ENCODE results near the gene GSDMA. TPM values are rescaled to one million over a fixed set of nuclear protein-coding genes. Genes with fewer than 3 reads are reported as not detected.
A peak's percentile ranks its signal among the peaks of the same experiment; 100 is the strongest.

The GSDMA gene
- polyA plus RNA-seq, 4 donors = 0.04 to 0.63 (median 0.54) TPM; not detected in 1

DNA sequence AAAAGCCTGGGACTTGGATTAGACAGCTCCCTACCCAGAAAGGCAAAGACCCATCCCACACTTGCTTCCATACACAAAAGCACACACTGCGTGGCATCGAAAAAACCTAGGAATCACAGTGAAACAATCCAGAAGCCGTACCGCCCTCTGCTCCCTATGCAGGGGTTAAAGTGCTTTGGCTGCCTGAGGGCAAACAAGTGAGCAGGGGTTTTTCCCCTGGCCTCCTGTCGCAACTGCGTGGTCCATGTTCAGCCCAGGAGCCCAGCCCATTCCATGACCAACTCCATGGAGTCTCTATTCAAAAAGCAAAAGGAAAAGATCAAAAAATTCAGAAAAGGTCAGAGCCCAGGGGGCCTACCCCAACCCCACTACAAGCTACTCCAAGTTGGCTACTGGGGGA is 40.8 kb upstream of the GSDMA start:
- FAIRE-seq (no peak), DNase-seq (no peak)
- Histone ChIP-seq H3K36me3 (ENCODE audit: control insufficient read depth in 3 of 3, insufficient read depth in 2 of 3, low read depth in 1 of 3, low read length in 3 of 3) (peaks cover 7 to 70% (median 18%) of the 10 kb centered on the region in 3 donors), H3K4me3 (ENCODE audit: low read depth in 1 of 3, low read length in 3 of 3) (no peak overlapping the region), H3K27ac (ENCODE audit: low read depth in 1 of 3, low read length in 2 of 3) (peak overlapping the region in 1 of 3 donors; percentile 92), H3K4me1 (ENCODE audit: control insufficient read depth in 3 of 3, insufficient read depth in 2 of 3, low read depth in 1 of 3, low read length in 2 of 3) (peaks cover 3 to 77% (median 14%) of the 10 kb centered on the region in 3 donors), H3K9me3 (ENCODE audit: control insufficient read depth in 2 of 2, insufficient read depth in 1 of 2, low read depth in 1 of 2, low read length in 1 of 2) (peaks cover 0 to 16% of the 10 kb centered on the region in 2 donors), H3K27me3 (ENCODE audit: control insufficient read depth in 3 of 3, insufficient read depth in 3 of 3, low read length in 3 of 3) (no peaks in the 10 kb centered on the region)
- WGBS, 3 donors = 90 to 91% (median 91%) methylated on average over 6 of the region's 6 CpGs

DNA sequence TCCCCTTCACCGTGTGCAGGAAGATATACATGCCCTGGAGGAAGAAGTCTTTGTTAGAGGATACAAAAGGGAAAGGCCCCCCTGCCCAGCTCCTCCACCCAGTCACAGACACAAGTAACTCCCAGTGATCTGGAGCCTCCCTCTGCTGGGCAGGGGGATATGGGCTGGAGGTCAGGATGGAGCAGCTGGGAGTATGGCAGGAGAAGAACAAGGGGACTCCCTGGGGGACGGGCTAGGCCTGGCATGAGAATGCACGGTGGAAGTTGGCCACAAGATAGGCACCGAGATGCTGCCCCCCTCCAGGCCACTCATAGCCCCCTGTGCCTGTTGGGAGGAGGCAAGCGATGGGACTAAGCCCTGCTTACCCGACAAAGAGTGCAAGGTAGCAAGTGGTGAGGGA is 39.6 kb upstream of the GSDMA start:
- Histone ChIP-seq H3K27ac (ENCODE audit: low read depth in 1 of 3, low read length in 2 of 3) (no peak overlapping the region), H3K4me3 (ENCODE audit: low read depth in 1 of 3, low read length in 3 of 3) (no peak overlapping the region), H3K27me3 (ENCODE audit: control insufficient read depth in 3 of 3, insufficient read depth in 3 of 3, low read length in 3 of 3) (no peaks in the 10 kb centered on the region), H3K36me3 (ENCODE audit: control insufficient read depth in 3 of 3, insufficient read depth in 2 of 3, low read depth in 1 of 3, low read length in 3 of 3) (peaks cover 7 to 64% (median 18%) of the 10 kb centered on the region in 3 donors), H3K9me3 (ENCODE audit: control insufficient read depth in 2 of 2, insufficient read depth in 1 of 2, low read depth in 1 of 2, low read length in 1 of 2) (peaks cover 0 to 5% of the 10 kb centered on the region in 2 donors), H3K4me1 (ENCODE audit: control insufficient read depth in 3 of 3, insufficient read depth in 2 of 3, low read depth in 1 of 3, low read length in 2 of 3) (peaks cover 3 to 72% (median 14%) of the 10 kb centered on the region in 3 donors)
- FAIRE-seq = no peak
- no peak for DNase-seq
- whole genome bisulfite sequencing, 3 donors = 92 to 95% (median 94%) methylated on average over 6 of the region's 6 CpGs

DNA sequence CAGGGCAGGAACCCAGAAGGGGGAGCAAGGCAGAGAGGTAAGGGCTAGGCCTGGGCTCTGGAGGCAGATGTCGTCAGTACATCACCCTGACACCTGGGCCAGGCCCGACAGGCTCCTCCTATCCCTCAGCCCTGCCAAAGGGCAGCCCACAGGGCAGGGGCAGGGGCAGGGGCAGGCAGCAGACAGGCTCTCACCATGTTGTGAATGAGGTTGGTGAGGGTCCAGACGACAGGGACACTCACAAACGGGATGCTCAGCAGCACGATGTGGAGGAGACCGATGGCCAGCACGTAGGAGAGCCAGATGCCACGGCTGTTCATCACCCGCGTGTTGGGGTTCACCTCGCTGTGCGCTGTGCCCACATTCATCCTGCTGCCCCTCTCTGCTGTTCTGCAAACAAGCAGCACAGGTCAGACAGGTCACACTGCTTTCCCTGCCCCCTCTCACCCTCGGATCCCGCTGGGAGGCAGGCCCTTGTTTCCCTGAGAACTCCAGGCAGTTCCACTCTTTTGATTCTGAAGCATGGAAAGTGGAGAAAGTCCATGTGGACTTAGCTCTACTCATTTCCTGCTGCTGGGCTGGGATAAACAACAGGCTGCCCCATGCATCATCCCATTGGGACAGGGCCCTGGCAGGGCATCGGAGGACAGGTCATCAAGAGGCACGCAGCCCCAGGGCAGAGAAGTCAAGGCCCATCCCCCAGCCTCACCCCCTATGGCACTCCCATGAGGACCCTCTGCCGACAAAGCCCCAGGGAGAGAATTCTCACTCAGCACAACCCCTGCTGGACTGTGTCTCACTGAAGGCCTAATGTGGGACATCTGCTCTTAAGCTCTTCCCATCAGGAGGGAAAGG is 38.7 kb upstream of the GSDMA start:
- peak in 1 of 2 donors; percentile 41 for DNase-seq
- no peak for FAIRE-seq
- H3K4me1 ChIP-seq (ENCODE audit: control insufficient read depth in 3 of 3, insufficient read depth in 2 of 3, low read depth in 1 of 3, low read length in 2 of 3) = peaks cover 3 to 77% (median 14%) of the 10 kb centered on the region in 3 donors
- H3K27me3 ChIP-seq (ENCODE audit: control insufficient read depth in 3 of 3, insufficient read depth in 3 of 3, low read length in 3 of 3) = no peaks in the 10 kb centered on the region
- peak overlapping the region in 2 of 3 donors; percentile 17 to 18 for H3K27ac ChIP-seq (ENCODE audit: low read depth in 1 of 3, low read length in 2 of 3)
- H3K9me3 ChIP-seq (ENCODE audit: control insufficient read depth in 2 of 2, insufficient read depth in 1 of 2, low read depth in 1 of 2, low read length in 1 of 2) = peaks cover 0 to 2% of the 10 kb centered on the region in 2 donors
- H3K36me3 ChIP-seq (ENCODE audit: control insufficient read depth in 3 of 3, insufficient read depth in 2 of 3, low read depth in 1 of 3, low read length in 3 of 3) = peaks cover 7 to 61% (median 18%) of the 10 kb centered on the region in 3 donors
- H3K4me3 ChIP-seq (ENCODE audit: low read depth in 1 of 3, low read length in 3 of 3) = no peak overlapping the region
- WGBS, 3 donors = 61 to 67% (median 63%) methylated on average over 17 of the region's 17 CpGs

DNA sequence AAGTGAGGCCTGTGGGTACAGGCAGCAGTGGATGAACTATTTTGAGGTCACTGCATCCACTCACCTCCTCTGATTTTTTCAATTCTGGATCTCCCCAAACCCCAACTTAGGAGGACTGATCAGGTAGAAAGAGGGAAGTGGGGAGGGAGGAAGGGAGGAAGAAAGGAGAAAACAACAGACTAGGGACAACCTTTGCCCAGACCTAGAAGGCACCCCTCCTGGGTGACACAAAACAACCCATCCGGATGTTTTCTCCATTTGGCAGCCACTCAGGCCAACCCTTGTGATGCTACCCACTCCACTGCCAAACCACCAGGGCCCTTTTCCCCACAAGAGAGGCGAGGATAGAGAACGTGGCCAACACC is 38.1 kb upstream of the GSDMA start:
- H3K27ac ChIP-seq (ENCODE audit: low read depth in 1 of 3, low read length in 2 of 3) = peak overlapping the region in 2 of 3 donors; percentile 17 to 18
- peaks cover 3 to 74% (median 14%) of the 10 kb centered on the region in 3 donors for H3K4me1 ChIP-seq (ENCODE audit: control insufficient read depth in 3 of 3, insufficient read depth in 2 of 3, low read depth in 1 of 3, low read length in 2 of 3)
- WGBS, 3 donors = 54 to 59% (median 57%) methylated on average over 3 of the region's 3 CpGs
- no peaks in the 10 kb centered on the region for H3K9me3 ChIP-seq (ENCODE audit: control insufficient read depth in 2 of 2, insufficient read depth in 1 of 2, low read depth in 1 of 2, low read length in 1 of 2)
- FAIRE-seq = no peak
- H3K36me3 ChIP-seq (ENCODE audit: control insufficient read depth in 3 of 3, insufficient read depth in 2 of 3, low read depth in 1 of 3, low read length in 3 of 3) = peaks cover 7 to 57% (median 18%) of the 10 kb centered on the region in 3 donors
- no peak for DNase-seq
- H3K27me3 ChIP-seq (ENCODE audit: control insufficient read depth in 3 of 3, insufficient read depth in 3 of 3, low read length in 3 of 3) = no peaks in the 10 kb centered on the region
- H3K4me3 ChIP-seq (ENCODE audit: low read depth in 1 of 3, low read length in 3 of 3) = no peak overlapping the region

DNA sequence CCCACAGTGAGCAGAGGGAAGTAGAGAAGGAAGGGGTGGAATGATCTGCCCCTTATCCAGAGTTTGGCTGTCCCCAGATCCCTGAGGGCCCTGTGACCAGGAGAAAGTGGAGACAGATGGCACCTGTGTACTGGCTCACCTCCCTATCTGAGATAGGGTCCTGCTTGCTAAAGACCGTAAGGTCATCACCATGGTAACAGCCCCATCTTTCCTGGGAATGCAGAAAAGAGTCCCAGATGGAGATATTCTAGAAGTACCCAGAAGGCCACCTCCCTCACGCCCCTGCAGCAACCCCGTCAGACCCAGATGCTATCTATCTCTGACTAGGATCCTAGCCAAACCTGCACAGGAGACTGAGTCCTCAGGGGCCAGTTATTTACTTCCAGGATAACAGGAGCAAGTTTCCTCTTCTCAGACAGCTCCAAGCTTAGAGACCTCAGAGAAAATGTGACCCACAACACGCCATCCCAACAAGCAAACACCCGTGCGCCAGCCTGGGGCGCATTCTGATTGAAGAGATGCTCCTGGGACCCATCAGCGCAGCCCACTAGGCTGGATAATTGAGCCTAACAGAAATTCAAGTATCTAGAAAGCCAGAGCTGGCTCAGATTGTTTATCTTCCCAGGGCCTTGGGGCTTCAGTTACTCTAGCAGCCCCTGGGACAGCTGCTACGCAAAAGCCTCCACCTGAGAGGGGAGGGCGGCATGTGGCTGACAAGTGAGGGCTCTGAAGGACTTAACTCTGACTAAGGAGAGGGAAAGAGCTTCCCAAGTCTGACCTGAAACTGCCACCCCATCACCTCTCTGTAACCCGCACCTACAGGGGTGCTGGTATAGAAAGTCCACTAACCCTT is 37.3 kb upstream of the GSDMA start:
- peaks cover 3 to 66% (median 12%) of the 10 kb centered on the region in 3 donors for H3K4me1 ChIP-seq (ENCODE audit: control insufficient read depth in 3 of 3, insufficient read depth in 2 of 3, low read depth in 1 of 3, low read length in 2 of 3)
- no peak for DNase-seq
- 68 to 74% (median 72%) methylated on average over 11 of the region's 11 CpGs for WGBS, 3 donors
- H3K27ac ChIP-seq (ENCODE audit: low read depth in 1 of 3, low read length in 2 of 3) = peak overlapping the region; percentile 5 to 89 (median 89)
- H3K4me3 ChIP-seq (ENCODE audit: low read depth in 1 of 3, low read length in 3 of 3) = peak overlapping the region in 2 of 3 donors; percentile 89 to 93
- H3K27me3 ChIP-seq (ENCODE audit: control insufficient read depth in 3 of 3, insufficient read depth in 3 of 3, low read length in 3 of 3) = no peaks in the 10 kb centered on the region
- H3K9me3 ChIP-seq (ENCODE audit: control insufficient read depth in 2 of 2, insufficient read depth in 1 of 2, low read depth in 1 of 2, low read length in 1 of 2) = no peaks in the 10 kb centered on the region
- FAIRE-seq = no peak
- peaks cover 4 to 52% (median 18%) of the 10 kb centered on the region in 3 donors for H3K36me3 ChIP-seq (ENCODE audit: control insufficient read depth in 3 of 3, insufficient read depth in 2 of 3, low read depth in 1 of 3, low read length in 3 of 3)

DNA sequence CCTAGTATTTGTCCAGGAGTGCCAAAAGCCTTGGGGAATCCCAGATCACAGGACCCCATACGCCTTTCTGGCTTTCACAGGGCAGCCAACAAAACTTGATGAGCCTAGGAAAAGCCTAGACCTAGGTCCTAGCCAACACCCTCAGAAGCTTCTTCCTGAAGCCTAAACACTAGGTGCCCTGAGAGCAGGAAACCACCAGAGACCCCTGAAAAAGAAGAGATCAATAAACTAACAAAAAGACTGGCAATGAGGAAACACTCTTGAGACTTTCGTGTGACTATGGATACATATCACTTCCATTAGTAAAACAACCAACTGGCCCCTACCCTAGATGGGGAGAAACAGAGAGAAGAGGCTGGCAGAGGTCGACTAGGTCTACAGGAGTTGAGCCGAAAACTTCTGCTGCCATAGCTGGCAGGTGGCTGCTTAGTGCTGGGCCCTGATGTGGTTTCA is 36.6 kb upstream of the GSDMA start:
- Histone ChIP-seq H3K27ac (ENCODE audit: low read depth in 1 of 3, low read length in 2 of 3) (peak overlapping the region; percentile 89 to 91 (median 89)), H3K4me3 (ENCODE audit: low read depth in 1 of 3, low read length in 3 of 3) (peak overlapping the region; percentile 87 to 93 (median 89)), H3K27me3 (ENCODE audit: control insufficient read depth in 3 of 3, insufficient read depth in 3 of 3, low read length in 3 of 3) (no peaks in the 10 kb centered on the region), H3K9me3 (ENCODE audit: control insufficient read depth in 2 of 2, insufficient read depth in 1 of 2, low read depth in 1 of 2, low read length in 1 of 2) (no peaks in the 10 kb centered on the region), H3K36me3 (ENCODE audit: control insufficient read depth in 3 of 3, insufficient read depth in 2 of 3, low read depth in 1 of 3, low read length in 3 of 3) (peaks cover 4 to 45% (median 18%) of the 10 kb centered on the region in 3 donors), H3K4me1 (ENCODE audit: control insufficient read depth in 3 of 3, insufficient read depth in 2 of 3, low read depth in 1 of 3, low read length in 2 of 3) (peaks cover 3 to 59% (median 9%) of the 10 kb centered on the region in 3 donors)
- DNase-seq (no peak), FAIRE-seq (no peak)
- 12 to 28% (median 13%) methylated on average over 4 of the region's 4 CpGs for WGBS, 3 donors

DNA sequence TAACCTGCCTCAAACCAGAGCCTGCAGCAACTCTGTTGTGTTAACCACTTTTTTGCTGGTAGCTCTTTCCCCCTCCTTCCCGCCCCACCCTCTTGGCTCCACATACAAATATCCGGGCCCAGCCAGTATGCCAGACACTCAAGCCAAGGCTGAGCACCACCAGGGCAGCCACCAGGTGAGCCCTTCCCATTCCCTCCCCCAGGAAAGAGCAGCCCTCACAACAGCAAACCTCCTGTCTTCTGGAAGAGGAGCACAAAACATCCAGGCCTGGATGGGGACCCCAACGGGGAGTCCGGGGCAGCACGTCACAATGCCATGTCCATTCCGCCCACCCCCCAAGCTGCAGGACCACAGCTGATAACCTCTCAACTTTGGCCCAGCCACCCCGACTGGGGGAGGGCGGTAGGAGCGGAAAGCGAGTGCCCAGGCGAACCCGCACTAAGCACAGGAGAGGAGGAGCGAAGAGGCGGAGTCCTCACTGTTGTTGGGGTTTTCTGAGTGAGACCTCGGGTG is 36.2 kb upstream of the GSDMA start:
- no peak for FAIRE-seq
- no peaks in the 10 kb centered on the region for H3K9me3 ChIP-seq (ENCODE audit: control insufficient read depth in 2 of 2, insufficient read depth in 1 of 2, low read depth in 1 of 2, low read length in 1 of 2)
- WGBS, 3 donors = 0 to 1% (median 1%) methylated on average over 12 to 15 of the region's 15 CpGs

More for the DNA sequence above, 36.2 kb upstream of the GSDMA start:
- H3K36me3 ChIP-seq (ENCODE audit: control insufficient read depth in 3 of 3, insufficient read depth in 2 of 3, low read depth in 1 of 3, low read length in 3 of 3) = peaks cover 4 to 40% (median 17%) of the 10 kb centered on the region in 3 donors
- H3K27me3 ChIP-seq (ENCODE audit: control insufficient read depth in 3 of 3, insufficient read depth in 3 of 3, low read length in 3 of 3) = no peaks in the 10 kb centered on the region
- peaks cover 3 to 55% (median 9%) of the 10 kb centered on the region in 3 donors for H3K4me1 ChIP-seq (ENCODE audit: control insufficient read depth in 3 of 3, insufficient read depth in 2 of 3, low read depth in 1 of 3, low read length in 2 of 3)
- H3K27ac ChIP-seq (ENCODE audit: low read depth in 1 of 3, low read length in 2 of 3) = peak overlapping the region; percentile 89 to 91 (median 89)
- peak; percentile 59 to 79 for DNase-seq
- peak overlapping the region; percentile 87 to 93 (median 89) for H3K4me3 ChIP-seq (ENCODE audit: low read depth in 1 of 3, low read length in 3 of 3)

Data from small intestine (tissue), 7 donors.